ENCODE results near the gene SCCPDH.

The SCCPDH gene

GRCh38 chr1:246753670-246754535 lies 29.7 kb downstream of the SCCPDH start:
- peak; percentile 12 for DNase-seq

- DNase-seq: no peak
These were observed 31.2 kb downstream of the SCCPDH start for GRCh38 chr1:246755419-246755818.

DNA sequence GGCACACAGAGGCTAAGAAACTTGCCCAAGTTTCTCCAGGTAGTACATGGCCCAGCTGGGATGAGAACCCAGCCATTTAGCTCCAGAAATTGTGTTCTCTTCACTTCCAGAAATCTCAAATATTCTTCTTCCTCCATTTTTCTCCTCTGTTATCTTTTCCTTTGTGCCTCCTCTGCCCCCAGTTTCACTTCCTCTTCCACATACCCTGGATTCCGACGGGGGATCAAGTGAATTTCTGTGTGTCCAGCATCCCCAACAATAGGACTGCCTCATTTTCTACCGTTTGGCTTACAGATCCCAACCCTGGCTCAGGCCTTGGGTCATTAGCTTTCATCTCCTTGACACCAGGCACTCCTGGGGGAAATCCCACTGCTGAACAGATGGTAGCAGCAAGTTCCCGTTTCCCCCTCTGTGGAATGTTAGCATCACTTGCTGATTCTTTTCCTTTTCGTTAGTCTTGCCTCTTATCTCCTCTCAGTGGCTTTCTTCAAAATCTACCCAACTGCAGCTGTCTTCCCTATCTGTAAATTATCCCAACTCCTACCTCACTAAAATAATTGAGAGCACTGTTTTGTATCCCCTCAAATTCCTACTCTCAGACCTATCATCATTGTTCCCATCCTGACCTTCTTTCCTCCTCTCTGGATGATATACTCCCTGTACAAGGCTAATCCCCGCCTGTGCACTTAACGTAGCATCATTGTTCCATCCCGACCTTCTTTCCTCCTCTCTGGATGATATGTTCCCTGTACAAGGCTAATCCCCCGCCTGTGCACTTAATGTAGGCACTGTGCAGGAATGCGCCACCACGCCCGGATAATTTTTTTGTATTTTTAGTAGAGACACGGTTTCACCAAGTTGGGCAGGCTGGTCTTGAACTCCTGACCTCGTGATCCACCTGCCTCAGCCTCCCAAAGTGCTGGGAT lies 36.5 kb downstream of the SCCPDH start:
- DNase-seq: no peak

DNA sequence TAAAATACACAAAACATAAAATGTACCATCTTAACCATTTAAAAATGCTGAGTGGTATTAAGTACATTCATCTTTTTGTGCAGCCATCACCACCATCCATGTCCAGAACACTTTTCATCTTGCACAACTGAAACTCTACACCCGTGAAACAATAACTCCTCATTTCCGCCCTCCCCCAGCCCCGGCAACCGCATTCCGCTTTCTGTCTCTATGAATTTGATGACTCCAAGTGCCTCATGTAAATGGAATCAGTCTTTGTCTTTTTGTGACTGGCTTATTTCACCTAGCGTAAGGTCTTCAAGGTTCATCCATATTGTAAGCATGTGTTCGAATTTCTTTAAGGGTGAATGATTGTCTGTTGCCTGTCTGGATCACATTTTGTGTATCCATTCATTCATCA lies 37.2 kb downstream of the SCCPDH start:
- DNase-seq: no peak

DNA sequence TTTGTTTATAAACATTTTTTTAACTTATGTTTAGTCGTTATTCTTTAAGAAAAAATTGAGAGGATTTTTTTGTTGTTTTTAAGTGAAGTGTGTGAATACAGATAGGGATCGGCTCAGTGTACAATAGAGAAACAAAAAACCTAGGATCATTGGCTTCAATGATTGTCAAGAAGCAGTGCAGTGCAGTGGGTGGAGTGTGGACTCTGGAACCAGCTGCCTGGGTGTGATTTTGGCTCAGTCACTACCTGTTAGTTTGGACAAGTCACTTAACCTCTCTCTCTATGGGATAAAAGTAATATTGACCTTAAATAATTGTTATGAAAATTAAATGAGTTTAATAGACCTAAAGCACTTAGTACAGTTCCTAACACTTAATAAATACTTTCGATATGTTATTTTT lies 41.3 kb downstream of the SCCPDH start:
- DNase-seq: no peak

DNA sequence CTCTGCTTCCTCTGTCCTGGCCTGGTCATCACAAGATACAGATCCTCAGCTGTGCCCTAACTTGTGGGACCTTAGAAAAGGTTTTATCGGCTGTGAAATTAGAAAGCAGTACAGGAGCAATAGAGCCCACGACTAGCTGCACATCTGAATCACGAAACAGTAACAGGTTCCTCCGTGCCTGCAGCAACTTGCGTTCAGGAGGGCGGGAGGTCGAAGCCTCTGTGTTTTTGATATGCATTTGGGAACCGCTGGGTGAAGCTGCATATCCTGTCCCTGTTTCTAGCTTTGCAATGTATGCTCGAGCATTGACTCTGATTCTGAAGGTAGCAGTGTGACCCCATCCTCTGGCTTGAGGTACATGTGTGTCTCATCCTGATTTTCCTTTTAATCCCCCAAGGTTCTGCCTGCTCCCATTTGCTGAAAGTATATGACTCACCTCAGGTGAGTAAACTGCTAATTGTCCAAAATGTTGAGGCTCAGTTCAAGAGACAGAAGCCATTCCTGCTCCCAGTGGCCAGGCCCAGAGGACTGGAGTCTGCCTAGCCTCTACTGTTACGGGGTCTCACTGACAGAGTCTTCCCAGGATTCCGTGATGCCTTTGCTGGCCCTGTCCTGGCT lies 44.3 kb downstream of the SCCPDH start:
- no peak for DNase-seq

GRCh38 chr1:246769306-246769705 lies 45.1 kb downstream of the SCCPDH start:
- DNase-seq: no peak

DNA sequence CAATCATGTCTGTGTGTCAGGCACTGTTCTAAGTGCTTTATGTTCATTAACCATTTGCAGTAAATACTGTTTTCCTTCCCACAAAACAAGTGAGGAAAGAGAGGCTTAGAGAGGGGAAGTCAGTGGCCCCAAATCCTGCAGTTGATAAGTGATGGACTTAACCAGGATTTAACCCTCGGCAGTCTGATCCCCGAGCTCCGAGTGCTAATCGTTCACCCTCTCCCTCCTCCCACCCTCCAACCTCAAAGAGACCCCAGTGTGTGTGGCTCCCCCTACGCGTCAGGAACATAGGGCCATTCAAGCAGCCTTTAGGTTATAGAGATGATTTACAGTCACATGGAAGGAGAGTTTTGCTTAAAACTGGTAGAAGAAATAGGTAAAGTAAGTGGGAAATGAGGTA lies 47.2 kb downstream of the SCCPDH start:
- no peak for DNase-seq

- no peak for DNase-seq
These were observed 48.5 kb downstream of the SCCPDH start for GRCh38 chr1:246772686-246773085.

GRCh38 chr1:246773213-246773641 lies 49.0 kb downstream of the SCCPDH start:
- no peak for DNase-seq

GRCh38 chr1:246775531-246776385 lies 51.5 kb downstream of the SCCPDH start:
- no peak for DNase-seq

GRCh38 chr1:246776923-246777322 lies 52.7 kb downstream of the SCCPDH start:
- no peak for DNase-seq

DNA sequence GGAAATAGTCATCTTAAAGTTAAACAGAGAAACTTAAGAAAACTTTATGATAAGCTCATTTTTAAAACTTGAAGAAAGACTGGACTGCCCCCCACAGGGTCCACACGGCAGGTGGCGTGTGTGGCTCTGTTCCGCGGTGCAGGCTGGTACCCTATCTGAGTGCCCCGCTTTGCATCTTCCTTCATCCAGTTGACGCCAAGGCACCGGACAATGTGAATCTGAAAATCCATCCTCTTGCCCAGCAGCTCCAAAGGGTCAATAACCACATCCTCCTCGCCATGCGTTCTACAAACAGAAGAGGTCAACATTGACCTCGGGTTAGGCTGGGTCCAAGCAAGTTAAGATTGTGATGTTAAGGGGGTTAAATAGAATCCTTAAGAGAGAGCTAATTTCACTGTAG lies 54.5 kb downstream of the SCCPDH start:
- DNase-seq: no peak

DNA sequence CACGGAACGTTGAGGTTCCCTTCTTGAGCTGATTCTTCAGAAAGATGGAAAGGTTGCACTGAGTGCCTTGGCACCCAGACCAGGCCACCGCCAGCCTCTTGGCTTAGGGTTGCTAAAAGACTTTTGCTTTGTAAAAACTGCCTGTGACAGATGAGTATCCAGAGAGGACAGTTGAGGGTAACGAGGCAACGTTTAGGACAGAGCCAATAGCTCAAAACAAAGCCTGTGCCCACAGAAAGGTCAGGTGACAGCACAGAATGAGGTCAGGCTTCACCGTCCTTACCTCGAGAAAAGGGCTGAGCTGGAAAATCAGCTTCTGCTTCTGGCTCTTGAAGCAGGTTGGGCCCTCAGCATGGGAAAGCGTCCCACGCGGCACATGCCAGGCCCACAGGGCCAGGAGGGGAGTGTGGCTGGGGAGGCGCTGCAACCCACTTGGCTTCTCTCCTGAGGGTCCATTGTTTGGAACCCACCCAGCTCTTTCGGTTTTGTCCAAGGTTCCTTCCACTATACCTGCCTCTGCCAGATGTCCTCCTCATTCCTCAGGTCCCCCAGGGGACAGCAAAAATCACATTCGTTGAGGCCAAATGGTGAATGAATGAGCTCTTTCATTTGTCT lies 55.5 kb downstream of the SCCPDH start:
- DNase-seq: no peak

- no peak for DNase-seq
These were observed 56.1 kb downstream of the SCCPDH start for GRCh38 chr1:246780264-246780663.

- no peak for DNase-seq
These were observed 57.0 kb downstream of the SCCPDH start for GRCh38 chr1:246781212-246781611.

DNA sequence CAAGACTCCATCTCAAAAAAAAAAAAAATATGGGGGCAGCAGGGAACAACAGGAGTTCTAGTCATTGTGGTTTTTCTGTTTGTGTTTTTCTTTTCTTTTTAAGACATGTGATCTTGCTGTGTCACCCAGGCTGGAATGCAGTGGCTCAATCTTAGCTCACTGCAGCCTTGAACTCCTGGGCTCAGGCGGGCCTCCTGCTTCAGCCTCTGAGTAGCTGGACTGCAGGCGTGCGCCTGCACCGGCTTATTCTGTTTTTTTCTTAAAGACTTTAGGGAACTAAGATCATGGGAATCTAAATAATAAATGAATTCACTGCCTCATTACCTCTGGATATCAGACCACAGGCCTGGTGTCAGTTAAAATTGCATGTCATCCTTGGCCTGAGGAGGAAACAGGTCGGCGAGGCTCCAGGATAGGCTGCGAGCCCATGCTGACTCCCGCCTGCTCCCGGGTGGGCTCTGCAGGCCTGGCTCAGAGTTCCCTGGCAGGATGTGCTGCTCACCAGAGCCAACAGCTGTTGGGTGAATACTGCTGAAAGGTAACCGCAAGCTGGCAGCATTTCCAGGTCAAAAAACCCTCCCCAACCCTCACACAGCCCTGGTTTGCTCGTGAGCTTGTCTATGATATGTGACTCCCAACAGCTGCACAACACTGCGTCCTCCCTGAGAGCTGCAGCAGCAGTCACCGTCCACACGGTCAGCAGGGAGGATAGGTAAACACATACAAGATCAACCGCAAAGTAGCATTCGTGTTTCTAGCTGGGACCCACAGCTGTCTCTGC lies 58.1 kb downstream of the SCCPDH start:
- DNase-seq: no peak

DNA sequence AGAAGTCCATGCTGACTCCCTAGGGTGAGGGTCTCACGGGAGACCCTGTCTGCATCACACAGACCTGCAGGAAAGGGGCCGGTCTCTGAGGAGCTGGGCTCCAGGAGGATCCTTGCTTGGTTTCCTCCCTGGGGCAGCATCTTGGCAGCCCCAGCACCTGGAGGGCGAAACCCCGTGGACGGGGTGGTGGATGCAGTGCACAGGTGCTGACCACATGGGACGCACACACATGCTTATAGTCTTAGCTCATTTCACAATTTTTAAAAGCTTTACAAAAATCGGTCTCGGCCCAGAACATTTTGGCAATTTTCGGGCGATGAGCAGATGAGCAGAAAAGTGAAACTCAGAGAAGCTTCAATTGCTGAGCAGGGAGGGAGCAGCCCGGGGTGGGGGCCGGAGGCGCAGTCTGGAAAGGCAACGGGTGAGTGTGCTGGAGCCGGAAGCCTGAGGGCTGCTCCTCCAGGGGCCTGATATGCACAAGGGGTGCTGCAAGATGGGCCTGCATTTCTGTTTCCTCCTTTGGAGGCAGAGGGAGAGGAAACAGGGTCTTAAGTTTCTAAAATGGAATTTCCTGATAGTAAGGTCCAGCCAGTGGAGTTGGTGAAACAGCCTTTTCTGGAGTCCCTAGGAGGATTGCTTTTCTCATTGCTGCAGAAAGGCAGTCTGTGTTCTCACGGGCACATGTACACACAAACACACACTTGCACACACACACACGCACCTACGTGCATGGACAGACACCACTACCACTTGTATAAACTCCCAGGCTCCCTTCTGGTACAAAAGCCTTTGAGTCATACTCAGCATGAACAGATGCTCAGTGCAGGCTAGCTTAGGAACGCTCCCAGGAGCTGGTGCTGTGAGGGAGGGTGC lies 60.6 kb downstream of the SCCPDH start:
- DNase-seq: peak; percentile 5 to 38

GRCh38 chr1:246785494-246786111 lies 61.4 kb downstream of the SCCPDH start:
- no peak for DNase-seq
